Hindlimb muscle (tissue), 1 donor: Measurements from ENCODE around the gene ENOX1. TPM values are rescaled to one million over a fixed set of nuclear protein-coding genes. Genes with fewer than 3 reads are reported as not detected.
"Not testable (repeated sequence)": the region's sequence is repeated elsewhere in the genome, so short reads cannot be mapped to it uniquely, and the experiment has no call there.

ENCODE experiments used
- DNase-seq: peaks from one replicate; pipeline ENCODE4 v3.0.0-alpha.2; 2013
- polyA plus RNA-seq: library from polyadenylated mRNA; unstranded; fragments of 120-200 nt; gene quantifications from one replicate; pipeline ENCODE4 v1.2.1, GENCODE V29; 2013; ENCODE audit not compliant: insufficient read length

ENOX1 gene
- polyA plus RNA-seq, 1 donor = 8.4 TPM

- DNase-seq = no peak
Measured at GRCh38 chr13:43424412-43424811, 362.4 kb downstream of the ENOX1 start.

- DNase-seq = peak; percentile 48
Measured at GRCh38 chr13:43422116-43422515, 364.7 kb downstream of the ENOX1 start.

- DNase-seq = not testable (repeated sequence)
Measured at GRCh38 chr13:43416842-43417241, 369.9 kb downstream of the ENOX1 start.

GRCh38 chr13:43416408-43416807 is 370.4 kb downstream of the ENOX1 start:
- DNase-seq = not testable (repeated sequence)

- DNase-seq = not testable (repeated sequence)
Measured at GRCh38 chr13:43415903-43416391, 370.8 kb downstream of the ENOX1 start.

GRCh38 chr13:43414111-43414510 is 372.7 kb downstream of the ENOX1 start:
- DNase-seq = no peak

- no peak for DNase-seq
Measured at GRCh38 chr13:43411741-43412140, 375.0 kb downstream of the ENOX1 start.

- no peak for DNase-seq
Measured at GRCh38 chr13:43411211-43411610, 375.6 kb downstream of the ENOX1 start.

GRCh38 chr13:43408274-43408673 is 378.5 kb downstream of the ENOX1 start:
- DNase-seq = no peak

GRCh38 chr13:43407023-43407581 is 379.7 kb downstream of the ENOX1 start:
- DNase-seq = no peak

- DNase-seq = no peak
Measured at GRCh38 chr13:43405457-43405856, 381.3 kb downstream of the ENOX1 start.

GRCh38 chr13:43402380-43402779 is 384.4 kb downstream of the ENOX1 start:
- no peak for DNase-seq

- DNase-seq = peak; percentile 6
Measured at GRCh38 chr13:43401361-43401760, 385.4 kb downstream of the ENOX1 start.

- DNase-seq = no peak
Measured at GRCh38 chr13:43397111-43397510, 389.7 kb downstream of the ENOX1 start.

- DNase-seq = no peak
Measured at GRCh38 chr13:43391036-43391435, 395.7 kb downstream of the ENOX1 start.

GRCh38 chr13:43390619-43391018 is 396.2 kb downstream of the ENOX1 start:
- DNase-seq = no peak

- no peak for DNase-seq
Measured at GRCh38 chr13:43389983-43390382, 396.8 kb downstream of the ENOX1 start.

- DNase-seq = no peak
Measured at GRCh38 chr13:43389573-43389972, 397.2 kb downstream of the ENOX1 start.

- no peak for DNase-seq
Measured at GRCh38 chr13:43388282-43389034, 398.3 kb downstream of the ENOX1 start.

- DNase-seq = no peak
Measured at GRCh38 chr13:43387880-43388279, 398.9 kb downstream of the ENOX1 start.

- no peak for DNase-seq
Measured at GRCh38 chr13:43383498-43384165, 403.1 kb downstream of the ENOX1 start.

GRCh38 chr13:43379738-43380137 is 407.0 kb downstream of the ENOX1 start:
- no peak for DNase-seq

GRCh38 chr13:43377973-43378372 is 408.8 kb downstream of the ENOX1 start:
- no peak for DNase-seq

- no peak for DNase-seq
Measured at GRCh38 chr13:43377149-43377548, 409.6 kb downstream of the ENOX1 start.
